SKM-1 (cell line): ENCODE results near the gene DND1.
A peak's percentile ranks its signal among the peaks of the same experiment; 100 is the strongest.
"Not testable (repeated sequence)": the region's sequence is repeated elsewhere in the genome, so short reads cannot be mapped to it uniquely, and the experiment has no call there.

Experiments used
- DNase-seq: peaks from one replicate; lab custom pipeline; 2025; ENCODE audit not compliant: unreplicated experiment; lab: John Stamatoyannopoulos, UW

The DND1 gene

GRCh38 chr5:140673187-140673976, at the start of gene DND1:
DND1 (minus strand) TSS chr5:140673576; CDS start chr5:140673542, 34 bp downstream.
- DNase-seq, result no peak

GRCh38 chr5:140721395-140721794, 48.0 kb upstream of the DND1 start:
- not testable (repeated sequence) for DNase-seq

- not testable (repeated sequence) for DNase-seq
Observed at GRCh38 chr5:140720738-140721137, 47.4 kb upstream of the DND1 start.

GRCh38 chr5:140718266-140718592, 44.9 kb upstream of the DND1 start:
- DNase-seq, result no peak

GRCh38 chr5:140716238-140716637, 42.9 kb upstream of the DND1 start:
- not testable (repeated sequence) for DNase-seq

- DNase-seq, result no peak
Observed at GRCh38 chr5:140713562-140714094, 40.3 kb upstream of the DND1 start.

- no peak for DNase-seq
Observed at GRCh38 chr5:140711794-140712193, 38.4 kb upstream of the DND1 start.

- DNase-seq, result peak; percentile 74
Observed at GRCh38 chr5:140710899-140711552, 37.6 kb upstream of the DND1 start.

GRCh38 chr5:140708787-140709186, 35.4 kb upstream of the DND1 start:
- DNase-seq, result not testable (repeated sequence)

- DNase-seq, result no peak
Observed at GRCh38 chr5:140707812-140708211, 34.4 kb upstream of the DND1 start.

GRCh38 chr5:140700177-140701144, 27.1 kb upstream of the DND1 start, which contains the start of gene ZMAT2:
ZMAT2 (plus strand) TSS chr5:140700447; CDS start chr5:140700461, 14 bp downstream.
- peak; percentile 97 for DNase-seq

- DNase-seq, result no peak
Observed at GRCh38 chr5:140696891-140697492, 23.6 kb upstream of the DND1 start.

GRCh38 chr5:140694276-140694675, 20.9 kb upstream of the DND1 start:
- no peak for DNase-seq

- DNase-seq, result peak; percentile 83
Observed at GRCh38 chr5:140690941-140691924, 17.9 kb upstream of the DND1 start, which contains the start of the genes HARS1 and HARS2. HARS1 (minus strand) TSS chr5:140691370; CDS start chr5:140691304, 66 bp downstream. HARS2 (plus strand) TSS chr5:140691455; CDS start chr5:140691649, 194 bp downstream.

GRCh38 chr5:140690376-140690932, 17.1 kb upstream of the DND1 start:
- DNase-seq, result no peak

- DNase-seq, result no peak
Observed at GRCh38 chr5:140678993-140679392, 5.6 kb upstream of the DND1 start.

- no peak for DNase-seq
Observed at GRCh38 chr5:140677947-140678346, 4.6 kb upstream of the DND1 start.

- no peak for DNase-seq
Observed at GRCh38 chr5:140674629-140675028, 1.3 kb upstream of the DND1 start.

- no peak for DNase-seq
Observed at GRCh38 chr5:140674211-140674610, 835 bp upstream of the DND1 start.
